GM23338 (cell line): Measurements from ENCODE around the gene VSIR. TPM values are rescaled to one million over a fixed set of nuclear protein-coding genes. Genes with fewer than 3 reads are reported as not detected.

Source experiments
- ATAC-seq: fragments of 200-7000 bp; cut with Tn5 transposase; 3 replicates; pipeline ENCODE4 v1.9.1; 2020
- DNase-seq: peaks from one replicate; pipeline ENCODE4 v3.0.0-alpha.2; 2015; ENCODE audit warnings: low spot score
- H2AFZ ChIP-seq: fragments of 200-600 bp; sonication (generic); 2 replicates; pipeline ENCODE4 v1.8.0; 2016; ENCODE audit warnings: antibody characterized with exemption, mild to moderate bottlenecking, moderate library complexity
- H3F3A ChIP-seq: fragments of 200-600 bp; sonication (generic); replicated peaks from 2 replicates; pipeline ENCODE4 v1.8.0; 2017; ENCODE audit warnings: antibody characterized with exemption, mixed run types, low read depth
- H3K27ac ChIP-seq: fragments of 200-600 bp; sonication (generic); 2 replicates; pipeline ENCODE4 v1.6.1; 2016; ENCODE audit warnings: low read depth
- H3K27me3 ChIP-seq: fragments of 200-600 bp; sonication (generic); 2 replicates; pipeline ENCODE4 v1.8.0; 2016; ENCODE audit warnings: mild to moderate bottlenecking, mixed run types, moderate library complexity; ENCODE audit not compliant: insufficient read depth
- H3K36me3 ChIP-seq: fragments of 200-600 bp; sonication (generic); 2 replicates; pipeline ENCODE4 v1.8.0; 2016; ENCODE audit warnings: mild to moderate bottlenecking; ENCODE audit not compliant: insufficient read depth
- H3K4me1 ChIP-seq: fragments of 200-600 bp; sonication (generic); 2 replicates; pipeline ENCODE4 v1.8.0; 2016; ENCODE audit warnings: mild to moderate bottlenecking, moderate library complexity; ENCODE audit not compliant: insufficient read depth
- H3K4me2 ChIP-seq: fragments of 200-600 bp; sonication (generic); 2 replicates; pipeline ENCODE4 v1.7.1; 2017; ENCODE audit warnings: mixed run types
- H3K4me3 ChIP-seq: fragments of 200-600 bp; sonication (generic); 2 replicates; pipeline ENCODE4 v1.6.1; 2016; ENCODE audit warnings: mixed run types
- H3K79me2 ChIP-seq: fragments of 200-600 bp; sonication (generic); replicated peaks from 2 replicates; pipeline ENCODE4 v1.8.0; 2017; ENCODE audit warnings: mild to moderate bottlenecking; ENCODE audit not compliant: insufficient read depth
- H3K9me2 ChIP-seq: fragments of 200-600 bp; sonication (generic); 2 replicates; pipeline ENCODE4 v1.8.0; 2017; ENCODE audit not compliant: insufficient read depth
- H4K20me1 ChIP-seq: fragments of 200-600 bp; sonication (generic); replicated peaks from 2 replicates; pipeline ENCODE4 v1.8.0; 2017; ENCODE audit warnings: mild to moderate bottlenecking; ENCODE audit not compliant: insufficient read depth
- H3K27ac Mint-ChIP-seq: 2 replicates; pipeline ENCODE4 v1.8.0; 2020; ENCODE audit warnings: inconsistent platforms, mild to moderate bottlenecking, moderate library complexity, mixed read lengths
- H3K27me3 Mint-ChIP-seq: 3 replicates; pipeline ENCODE4 v1.8.0; 2022; ENCODE audit warnings: low read depth, mild to moderate bottlenecking, moderate library complexity, mixed read lengths, inconsistent platforms; ENCODE audit not compliant: insufficient read depth, poor library complexity
- H3K36me3 Mint-ChIP-seq: 3 replicates; pipeline ENCODE4 v1.8.0; 2021; ENCODE audit warnings: low read depth, mild to moderate bottlenecking, inconsistent platforms, moderate library complexity, mixed read lengths
- H3K4me1 Mint-ChIP-seq: 3 replicates; pipeline ENCODE4 v1.8.0; 2020; ENCODE audit warnings: mild to moderate bottlenecking, inconsistent platforms, mixed read lengths
- H3K4me3 Mint-ChIP-seq: 3 replicates; pipeline ENCODE4 v1.8.0; 2021; ENCODE audit warnings: moderate library complexity, mild to moderate bottlenecking, inconsistent platforms, mixed read lengths
- H3K9me3 Mint-ChIP-seq: 3 replicates; pipeline ENCODE4 v1.8.0; 2020; ENCODE audit warnings: moderate library complexity, mild to moderate bottlenecking, inconsistent platforms, mixed read lengths
- CTCF ChIP-seq, 2 experiments: fragments of 200-600 bp in 1 of 2; sonication (generic) in 1 of 2; conservative IDR thresholded peaks; 2 replicates each; pipeline versions ENCODE4 v1.5.1 to v1.6.1; 2016 to 2017; ENCODE audit warnings: antibody characterized with exemption in 2 of 2, low read depth in 2 of 2, mild to moderate bottlenecking in 2 of 2, moderate library complexity in 1 of 2
- ETS1 ChIP-seq: IDR thresholded peaks from 2 replicates; pipeline ENCODE4 v1.6.1; 2016; ENCODE audit warnings: antibody characterized with exemption
- EZH2 ChIP-seq: fragments of 200-600 bp; sonication (generic); IDR thresholded peaks from one replicate; pipeline ENCODE4 v1.8.0; 2017; ENCODE audit warnings: antibody characterized with exemption, mild to moderate bottlenecking, low read depth; ENCODE audit not compliant: unreplicated experiment
- EZH2phosphoT487 ChIP-seq: fragments of 200-600 bp; sonication (generic); IDR thresholded peaks from one replicate; pipeline ENCODE4 v1.8.1; 2018; ENCODE audit warnings: antibody characterized with exemption; ENCODE audit not compliant: unreplicated experiment
- NANOG ChIP-seq: IDR thresholded peaks from 2 replicates; pipeline ENCODE4 v1.6.1; 2016; ENCODE audit warnings: antibody characterized with exemption, borderline replicate concordance
- POLR2AphosphoS5 ChIP-seq: IDR thresholded peaks from 2 replicates; pipeline ENCODE4 v1.6.1; 2016; ENCODE audit warnings: antibody characterized with exemption, low read depth
- ZNF114 ChIP-seq: fragments of 250-450 bp; sonication (Bioruptor Pico); IDR thresholded peaks from 2 replicates; pipeline ENCODE4 v1.5.0; 2020; ENCODE audit warnings: mild to moderate bottlenecking, moderate library complexity
- ZNF331 ChIP-seq: fragments of 250-450 bp; sonication (Bioruptor Pico); IDR thresholded peaks from 2 replicates; pipeline ENCODE4 v1.5.0; 2020; ENCODE audit warnings: low read depth, mild to moderate bottlenecking, moderate library complexity
- ZNF462 ChIP-seq: fragments of 250-450 bp; sonication (Bioruptor Pico); IDR thresholded peaks from 2 replicates; pipeline ENCODE4 v1.5.0; 2020; ENCODE audit warnings: mild to moderate bottlenecking, moderate library complexity
- polyA plus RNA-seq: library from polyadenylated mRNA; unstranded; fragments of >200 nt; fragmentation: Nextera tagmentation; extraction: Ambion mirVana; gene quantifications from 2 replicates; pipeline ENCODE4 v1.2.1, GENCODE V29; 2016
- total RNA-seq: library from RNA; depleted of rRNA; stranded (reverse); fragments of >200 nt; shearing (Covaris generic); gene quantifications from 2 replicates; pipeline ENCODE4 v1.2.3, GENCODE V29; 2014

VSIR gene
- total and polyA plus RNA-seq, 2 experiments from 2014 or later = 0.10 to 0.74 TPM

GRCh38 chr10:71767420-71768035, 5.8 kb downstream of the VSIR start:
- no peak overlapping the region for H3K4me3 Mint-ChIP-seq
- no peak for TF ChIP-seq NANOG
- TF ChIP-seq EZH2phosphoT487 = no peak
- TF ChIP-seq ZNF331 (CRISPR knock-in tag) = no peak
- no peak for TF ChIP-seq EZH2
- no peak for TF ChIP-seq CTCF (conservative IDR thresholded peaks at IDR 0.05; ENCODE audit: low read depth in 2 of 2)
- no peak for TF ChIP-seq ETS1
- TF ChIP-seq ZNF462 = no peak
- no peak for TF ChIP-seq POLR2AphosphoS5
- no peak for TF ChIP-seq ZNF114 (CRISPR knock-in tag)
- H4K20me1 ChIP-seq = no peaks in the 10 kb centered on the region
- no peaks in the 10 kb centered on the region for H3K36me3 ChIP-seq
- H3K27ac Mint-ChIP-seq = no peak overlapping the region
- H3K9me2 ChIP-seq = no peaks in the 10 kb centered on the region
- H3K9me3 Mint-ChIP-seq = no peaks in the 10 kb centered on the region; the same call in 2 of the 3 replicates
- H3K36me3 Mint-ChIP-seq = no peaks in the 10 kb centered on the region
- no peaks in the 10 kb centered on the region for H3K4me1 ChIP-seq
- H3F3A ChIP-seq = no peaks in the 10 kb centered on the region
- H3K27ac ChIP-seq = no peak overlapping the region
- H2AFZ ChIP-seq = no peak overlapping the region
- no peak overlapping the region for H3K4me2 ChIP-seq
- peaks cover 6% of the 10 kb centered on the region for H3K27me3 Mint-ChIP-seq
- H3K27me3 ChIP-seq = peaks cover 5% of the 10 kb centered on the region; the same call in 1 of the 2 replicates
- ATAC-seq (no peak), DNase-seq (no peak)
- no peak overlapping the region for H3K4me3 ChIP-seq
- peaks cover 3% of the 10 kb centered on the region; the same call in 2 of the 3 replicates for H3K4me1 Mint-ChIP-seq
- no peaks in the 10 kb centered on the region for H3K79me2 ChIP-seq
